A673 (cell line): ENCODE results near the gene LRBA. TPM values are rescaled to one million over a fixed set of nuclear protein-coding genes. Genes with fewer than 3 reads are reported as not detected.
"Not testable (repeated sequence)": the region's sequence is repeated elsewhere in the genome, so short reads cannot be mapped to it uniquely, and the experiment has no call there.

Experiments used
- Bru-seq: library from RNA; stranded (reverse); fragments of 400-500 nt; gene quantifications from one replicate; lab custom pipeline; 2021; lab: Mats Ljungman, UMichigan
- BruChase-seq, 2 experiments: library from RNA; stranded (reverse); fragments of 400-500 nt; gene quantifications; one replicate each; lab custom pipeline; 2021; lab: Mats Ljungman, UMichigan
- BruUV-seq: library from RNA; stranded (reverse); fragments of 400-500 nt; replicated peaks from 2 replicates; lab custom pipeline; 2021; lab: Mats Ljungman, UMichigan
- CTCF ChIA-PET: fragments of 300-600 bp; sonication (Branson Sonifier 250); formaldehyde crosslinking; loops from one replicate; lab custom pipeline; 2022; ENCODE audit warnings: antibody characterized with exemption; lab: Charles Lee
- POLR2A ChIA-PET: fragments of 300-600 bp; sonication (Branson Sonifier 250); formaldehyde crosslinking; loops from one replicate; lab custom pipeline; 2022; ENCODE audit warnings: antibody characterized with exemption; ENCODE audit not compliant: low non-redundant PET; lab: Charles Lee
- DNase-seq: peaks from one replicate; pipeline ENCODE4 v3.0.0-alpha.2; 2015; ENCODE audit warnings: low spot score
- H3K27ac ChIP-seq: fragments of 200-600 bp; sonication (generic); 2 replicates; pipeline ENCODE4 v1.5.1; 2016; ENCODE audit warnings: mixed run types, low read depth, mild to moderate bottlenecking, mixed read lengths, antibody characterized with exemption, low read length; ENCODE audit not compliant: poor library complexity, severe bottlenecking
- H3K27me3 ChIP-seq: fragments of 200-600 bp; sonication (generic); replicated peaks from 2 replicates; pipeline ENCODE4 v1.6.1; 2017; ENCODE audit warnings: mixed run types, low read depth, mild to moderate bottlenecking, mixed read lengths, antibody characterized with exemption, low read length; ENCODE audit not compliant: insufficient read depth, poor library complexity
- H3K36me3 ChIP-seq: fragments of 200-600 bp; sonication (generic); 2 replicates; pipeline ENCODE4 v1.6.1; 2016; ENCODE audit warnings: mixed run types, mild to moderate bottlenecking, mixed read lengths, antibody characterized with exemption, low read length; ENCODE audit not compliant: insufficient read depth, poor library complexity, severe bottlenecking
- H3K4me1 ChIP-seq: fragments of 200-600 bp; sonication (generic); 2 replicates; pipeline ENCODE4 v1.6.1; 2017; ENCODE audit warnings: mixed run types, mild to moderate bottlenecking, mixed read lengths, antibody characterized with exemption, low read length; ENCODE audit not compliant: insufficient read depth, poor library complexity, severe bottlenecking
- H3K4me3 ChIP-seq: fragments of 200-600 bp; sonication (generic); 2 replicates; pipeline ENCODE4 v1.5.1; 2016; ENCODE audit warnings: low read depth, mixed run types, mild to moderate bottlenecking, mixed read lengths, low read length; ENCODE audit not compliant: poor library complexity, severe bottlenecking
- H3K9me3 ChIP-seq: fragments of 200-600 bp; sonication (generic); 2 replicates; pipeline ENCODE4 v1.6.1; 2016; ENCODE audit warnings: mixed run types, low read depth, mild to moderate bottlenecking, mixed read lengths, antibody characterized with exemption, low read length; ENCODE audit not compliant: poor library complexity, severe bottlenecking
- CTCF ChIP-seq: fragments of 300-800, 200-600 bp; sonication (generic); conservative IDR thresholded peaks from 2 replicates; pipeline ENCODE4 v1.5.1; 2017; ENCODE audit warnings: low read depth, mild to moderate bottlenecking, antibody characterized with exemption, low read length, moderate library complexity, mixed read lengths
- EZH2 ChIP-seq: fragments of 200-600 bp; sonication (generic); IDR thresholded peaks from 2 replicates; pipeline ENCODE4 v1.6.1; 2017; ENCODE audit warnings: borderline replicate concordance, low read depth, mild to moderate bottlenecking, mixed read lengths, antibody characterized with exemption, low read length; ENCODE audit not compliant: poor library complexity, severe bottlenecking
- intact Hi-C: fragments of 100-400 bp; cut with micrococcal nuclease; formaldehyde crosslinking; loops from one replicate; pipeline ENCODE4 v1.10.0; 2022; ENCODE audit not compliant: unreplicated experiment
- long read RNA-seq: library from polyadenylated mRNA; stranded (forward); transcript quantifications from one replicate; pipeline ENCODE4 v2.0.0, GENCODE V29; 2022
- total RNA-seq: library from RNA; stranded (reverse); gene quantifications from 2 replicates; pipeline ENCODE4 v1.2.3, GENCODE V29; 2021

LRBA gene
- total RNA-seq (35.7 and 39.4 TPM in 2 replicates), Bru-seq, nascent RNA (percentile 81 among the genes with signal in this experiment), BruChase-seq, experiment 1, labeled RNA remaining after a 2-hour chase (percentile 67 among the genes with signal in this experiment), BruChase-seq, experiment 2, labeled RNA remaining after a 6-hour chase (percentile 66 among the genes with signal in this experiment)
- long read RNA-seq, partial matches to known transcripts = 9 of 25 reads
- long read RNA-seq, other reads (novel, unspliced or antisense) = 16 of 25 reads

- H3K4me3 ChIP-seq = peak within 1 kb of the TSS; percentile 85
- no peaks in the 10 kb centered on the region for H3K27me3 ChIP-seq
- POLR2A ChIA-PET = no interaction called here
- H3K4me1 ChIP-seq = peaks cover 14% of the 10 kb centered on the region
- intact Hi-C loops = no loop called here
- peaks cover 4% of the 10 kb centered on the region for H3K36me3 ChIP-seq
- TSS peak; percentile 75 for BruUV-seq
- peak; percentile 84 for DNase-seq
- H3K9me3 ChIP-seq = no peaks in the 10 kb centered on the region
- peak within 1 kb of the TSS; percentile 95 for H3K27ac ChIP-seq
- CTCF ChIA-PET = no interaction called here
- TF ChIP-seq EZH2 = no peak
- TF ChIP-seq CTCF = no peak
Observed at GRCh38 chr4:151014521-151015458, at the start of gene LRBA. Gene LRBA (minus strand): TSS chr4:151015284. CDS start chr4:151014642, 642 bp downstream.

GRCh38 chr4:151063143-151063542, 48.1 kb upstream of the LRBA start:
- intact Hi-C loops, BruUV-seq, H3K27me3 ChIP-seq, H3K9me3 ChIP-seq, H3K27ac ChIP-seq, H3K4me3 ChIP-seq, H3K4me1 ChIP-seq, H3K36me3 ChIP-seq, DNase-seq, POLR2A ChIA-PET: not testable (repeated sequence)
- CTCF ChIA-PET = interaction anchor here (0.7 kb wide), 1 partner anchor 54 kb away, joined by 3 read pairs; no protein-coding TSS in a partner anchor

GRCh38 chr4:151055539-151055938, 40.5 kb upstream of the LRBA start:
- no peak for DNase-seq
- no TSS peak for BruUV-seq
- ChIA-PET CTCF (no interaction called here), POLR2A (no interaction called here)
- Histone ChIP-seq H3K27ac (no peak overlapping the region), H3K36me3 (no peaks in the 10 kb centered on the region), H3K4me3 (no peak overlapping the region), H3K9me3 (no peaks in the 10 kb centered on the region), H3K4me1 (no peaks in the 10 kb centered on the region), H3K27me3 (no peaks in the 10 kb centered on the region)
- intact Hi-C loops = no loop called here
- no peak for TF ChIP-seq EZH2
- TF ChIP-seq CTCF = no peak
